Non-pigmented ciliary epithelial cell (primary cell): ENCODE results near the gene NT5M.
"Not testable (repeated sequence)": the region's sequence is repeated elsewhere in the genome, so short reads cannot be mapped to it uniquely, and the experiment has no call there.

Experiments
- DNase-seq: peaks from one replicate; pipeline ENCODE4 v3.0.0-alpha.2; 2010; ENCODE audit warnings: low read depth

The NT5M gene

GRCh38 chr17:17377071-17377967 lies 74.1 kb downstream of the NT5M start:
- no peak for DNase-seq

- DNase-seq, result no peak
Measured at GRCh38 chr17:17379197-17379991, 76.2 kb downstream of the NT5M start.

GRCh38 chr17:17380145-17380925 lies 77.2 kb downstream of the NT5M start:
- DNase-seq, result no peak

GRCh38 chr17:17381446-17382064 lies 78.4 kb downstream of the NT5M start:
- DNase-seq, result no peak

- no peak for DNase-seq
Measured at GRCh38 chr17:17382065-17382459, 78.9 kb downstream of the NT5M start.

GRCh38 chr17:17382971-17383370 lies 79.8 kb downstream of the NT5M start:
- no peak for DNase-seq

- DNase-seq, result not testable (repeated sequence)
Measured at GRCh38 chr17:17383431-17384290, 80.5 kb downstream of the NT5M start.

GRCh38 chr17:17384291-17384615 lies 81.1 kb downstream of the NT5M start:
- no peak for DNase-seq

- no peak for DNase-seq
Measured at GRCh38 chr17:17384961-17385360, 81.8 kb downstream of the NT5M start.

- DNase-seq, result no peak
Measured at GRCh38 chr17:17385491-17385890, 82.3 kb downstream of the NT5M start.

- DNase-seq, result no peak
Measured at GRCh38 chr17:17386094-17386800, 83.1 kb downstream of the NT5M start.

- no peak for DNase-seq
Measured at GRCh38 chr17:17387017-17387497, 83.9 kb downstream of the NT5M start.

- DNase-seq, result no peak
Measured at GRCh38 chr17:17387498-17388362, 84.6 kb downstream of the NT5M start.

GRCh38 chr17:17388657-17389496 lies 85.7 kb downstream of the NT5M start:
- no peak for DNase-seq

GRCh38 chr17:17391668-17392370 lies 88.6 kb downstream of the NT5M start:
- DNase-seq, result no peak

- no peak for DNase-seq
Measured at GRCh38 chr17:17393976-17394375, 90.8 kb downstream of the NT5M start.

GRCh38 chr17:17394494-17394893 lies 91.3 kb downstream of the NT5M start:
- DNase-seq, result no peak
